Measurements from ENCODE around the gene TMOD4. TPM values are rescaled to one million over a fixed set of nuclear protein-coding genes. Genes with fewer than 3 reads are reported as not detected.

TMOD4 gene
- total RNA-seq, 2 experiments from 2014 or later, result 1.2 to 4.1 TPM

GRCh38 chr1:151145304-151146071 is 30.3 kb downstream of the TMOD4 start:
- no peak for DNase-seq
- no peaks in the 10 kb centered on the region for H3K9me3 Mint-ChIP-seq
- ATAC-seq (ENCODE audit: low read depth), result no peak
- peaks cover 11% of the 10 kb centered on the region for H3K4me1 Mint-ChIP-seq
- peaks cover 20% of the 10 kb centered on the region for H3K27me3 Mint-ChIP-seq
- H3K4me3 Mint-ChIP-seq, result peak overlapping the region; percentile 92
- no peaks in the 10 kb centered on the region for H3K36me3 Mint-ChIP-seq
- POLR2A ChIA-PET, result interaction anchor here (0.6 to 1.2 kb wide), 4 partner anchors 8 to 123 kb away, joined by 3 to 5 read pairs (median 4); partner anchors contain the start of gene VPS72
- no peak overlapping the region for H3K27ac Mint-ChIP-seq

DNA sequence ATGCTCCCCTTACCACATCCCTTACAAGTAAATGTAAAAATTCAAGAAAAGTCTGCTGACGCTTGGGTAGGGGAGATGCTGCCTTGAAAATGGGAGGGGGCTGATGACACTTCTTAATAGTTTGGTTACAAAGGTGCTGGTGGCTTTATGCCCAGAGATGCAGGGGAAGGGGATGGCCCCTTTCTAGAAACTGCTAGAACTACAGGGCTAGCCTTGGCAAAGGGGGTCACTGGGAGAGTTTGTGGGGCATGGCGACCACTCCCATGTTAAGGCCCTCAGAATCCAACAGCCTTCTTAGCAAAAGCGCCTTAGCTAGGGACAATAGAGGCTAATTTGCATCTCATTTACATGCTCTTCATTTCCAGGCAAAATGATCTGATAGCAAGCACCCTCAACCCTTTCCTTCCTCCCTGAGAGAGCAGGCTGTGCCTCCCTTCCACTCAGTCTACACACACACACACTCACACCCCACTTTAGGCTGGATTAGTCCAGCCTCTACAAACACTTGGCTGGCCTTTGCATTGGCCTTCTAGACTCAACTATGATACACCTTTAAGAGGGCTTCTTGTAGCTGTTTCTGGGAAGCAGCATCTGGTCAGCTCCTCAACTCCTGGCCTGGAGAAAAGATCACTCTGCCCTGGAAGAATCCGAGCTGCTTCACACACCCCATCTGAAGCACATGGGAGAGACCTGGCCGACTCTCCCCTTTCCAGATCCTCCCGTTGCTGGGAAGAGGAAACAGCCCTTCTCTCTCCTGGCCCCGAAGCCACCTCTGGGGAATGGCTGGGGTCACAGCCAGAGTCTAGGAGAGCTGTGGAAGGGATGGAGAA is 31.1 kb downstream of the TMOD4 start:
- Mint-ChIP-seq H3K27me3 (peaks cover 20% of the 10 kb centered on the region), H3K27ac (no peak overlapping the region), H3K4me1 (peaks cover 11% of the 10 kb centered on the region), H3K36me3 (no peaks in the 10 kb centered on the region), H3K4me3 (no peak overlapping the region), H3K9me3 (no peaks in the 10 kb centered on the region)
- DNase-seq (no peak), ATAC-seq (ENCODE audit: low read depth) (no peak)
- POLR2A ChIA-PET, result interaction anchor here (0.6 to 1.0 kb wide), 3 partner anchors 8 to 123 kb away, joined by 3 to 5 read pairs (median 4); partner anchors contain the start of gene VPS72

DNA sequence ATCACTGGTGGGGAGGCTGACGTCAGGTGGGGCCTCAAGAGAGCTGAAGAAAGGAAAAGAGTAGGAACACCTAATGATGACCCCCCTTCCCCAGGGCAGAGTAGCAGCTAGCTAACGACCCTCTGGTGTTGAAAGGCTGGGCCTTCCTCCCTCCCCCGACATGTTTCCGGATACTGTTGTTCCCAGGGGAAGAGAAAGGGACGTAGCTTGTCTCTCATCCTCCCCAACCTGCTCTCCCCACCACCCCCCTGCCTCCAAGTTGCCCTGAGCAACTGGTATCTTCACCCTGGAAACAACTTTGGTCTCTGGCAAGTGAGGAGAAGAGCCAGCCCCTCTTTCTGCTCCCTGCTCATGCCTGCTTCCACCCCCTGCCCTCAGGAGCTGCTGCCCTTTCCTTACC is 31.8 kb downstream of the TMOD4 start:
- Mint-ChIP-seq H3K27me3 (peaks cover 20% of the 10 kb centered on the region), H3K9me3 (no peaks in the 10 kb centered on the region), H3K27ac (no peak overlapping the region), H3K36me3 (no peaks in the 10 kb centered on the region), H3K4me3 (no peak overlapping the region), H3K4me1 (peaks cover 11% of the 10 kb centered on the region)
- DNase-seq (no peak), ATAC-seq (ENCODE audit: low read depth) (no peak)
- POLR2A ChIA-PET, result no interaction called here

DNA sequence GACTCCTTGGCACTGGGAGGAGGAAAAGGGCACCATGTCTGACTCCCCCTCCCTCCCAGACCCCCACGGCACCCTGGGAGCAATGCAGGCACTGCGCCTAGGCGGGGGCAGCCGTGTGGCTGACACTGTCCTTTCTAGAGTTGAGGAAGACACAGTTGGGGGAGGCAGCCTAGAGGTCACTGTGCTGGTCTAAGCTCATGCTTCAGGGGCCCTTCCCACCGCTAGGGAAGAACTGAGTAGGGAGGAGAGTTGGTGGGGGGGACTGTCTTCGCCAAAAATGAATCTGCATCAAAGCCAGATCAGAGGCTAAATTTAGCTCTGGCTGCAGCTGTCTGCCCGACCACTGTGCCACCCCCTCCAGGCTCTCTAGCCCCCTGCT is 32.7 kb downstream of the TMOD4 start:
- DNase-seq, result no peak
- Mint-ChIP-seq H3K4me3 (no peak overlapping the region), H3K36me3 (no peaks in the 10 kb centered on the region), H3K27me3 (peaks cover 20% of the 10 kb centered on the region), H3K4me1 (peaks cover 11% of the 10 kb centered on the region), H3K9me3 (no peaks in the 10 kb centered on the region), H3K27ac (no peak overlapping the region)
- POLR2A ChIA-PET, result interaction anchor here (0.7 to 1.3 kb wide), 2 partner anchors 14 to 69 kb away, joined by 4 to 5 read pairs; partner anchors contain the start of gene TNFAIP8L2
- ATAC-seq (ENCODE audit: low read depth), result no peak

- no peak for DNase-seq
Observed at GRCh38 chr1:151142411-151143056, 33.2 kb downstream of the TMOD4 start.

GRCh38 chr1:151137789-151138188 is 38.0 kb downstream of the TMOD4 start:
- Mint-ChIP-seq H3K9me3 (no peaks in the 10 kb centered on the region), H3K4me1 (peaks cover 3% of the 10 kb centered on the region), H3K27me3 (no peaks in the 10 kb centered on the region), H3K36me3 (no peaks in the 10 kb centered on the region), H3K4me3 (no peak overlapping the region), H3K27ac (no peak overlapping the region)
- ATAC-seq (ENCODE audit: low read depth) (no peak), DNase-seq (no peak)
- POLR2A ChIA-PET, result no interaction called here

More at GRCh38 chr1:151142411-151143056, 33.2 kb downstream of the TMOD4 start:
- Mint-ChIP-seq H3K27me3 (peaks cover 18% of the 10 kb centered on the region), H3K36me3 (no peaks in the 10 kb centered on the region), H3K4me1 (peaks cover 8% of the 10 kb centered on the region), H3K27ac (no peak overlapping the region), H3K4me3 (no peak overlapping the region), H3K9me3 (no peaks in the 10 kb centered on the region)
- POLR2A ChIA-PET, result interaction anchor here (1.3 kb wide), 1 partner anchor 14 kb away, joined by 5 read pairs; the partner anchor contains the start of gene TNFAIP8L2
- ATAC-seq (ENCODE audit: low read depth), result no peak

GRCh38 chr1:151135433-151136385 is 40.1 kb downstream of the TMOD4 start:
- Mint-ChIP-seq H3K27me3 (no peaks in the 10 kb centered on the region), H3K4me3 (no peak overlapping the region), H3K27ac (peak overlapping the region; percentile 35), H3K4me1 (peaks cover 8% of the 10 kb centered on the region), H3K9me3 (no peaks in the 10 kb centered on the region), H3K36me3 (no peaks in the 10 kb centered on the region)
- DNase-seq (no peak), ATAC-seq (ENCODE audit: low read depth) (no peak)
- POLR2A ChIA-PET, result interaction anchor here (1.0 kb wide), 1 partner anchor 76 kb away, joined by 3 read pairs; the partner anchor contains the start of gene CDC42SE1

DNA sequence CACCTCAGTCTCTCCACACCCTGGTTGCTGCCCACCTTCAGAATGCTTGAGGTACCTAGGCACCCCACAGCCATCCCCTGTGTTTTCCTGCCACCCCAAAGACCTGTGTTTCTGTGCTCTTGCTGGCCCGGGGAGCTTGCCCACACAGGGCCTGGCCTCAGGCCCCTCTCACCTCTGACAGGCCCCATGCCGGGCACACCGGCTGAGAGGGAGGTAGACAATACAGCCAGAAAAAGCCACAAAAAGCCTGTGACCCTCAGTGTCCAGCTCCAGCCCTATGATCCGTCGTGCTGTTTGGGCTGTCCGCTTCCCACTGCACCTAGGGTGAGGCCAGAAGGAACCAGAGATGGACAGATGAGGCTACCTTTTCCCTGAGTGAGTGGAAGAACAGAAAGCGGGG is 40.8 kb downstream of the TMOD4 start:
- peaks cover 8% of the 10 kb centered on the region for H3K4me1 Mint-ChIP-seq
- no peak overlapping the region for H3K4me3 Mint-ChIP-seq
- POLR2A ChIA-PET, result interaction anchor here (1.0 kb wide), 1 partner anchor 76 kb away, joined by 3 read pairs; the partner anchor contains the start of gene CDC42SE1
- H3K27me3 Mint-ChIP-seq, result no peaks in the 10 kb centered on the region
- H3K27ac Mint-ChIP-seq, result no peak overlapping the region
- no peaks in the 10 kb centered on the region for H3K9me3 Mint-ChIP-seq
- H3K36me3 Mint-ChIP-seq, result no peaks in the 10 kb centered on the region
- DNase-seq, result no peak
- no peak for ATAC-seq (ENCODE audit: low read depth)

GRCh38 chr1:151134396-151134795 is 41.4 kb downstream of the TMOD4 start:
- no peaks in the 10 kb centered on the region for H3K9me3 Mint-ChIP-seq
- no peak overlapping the region for H3K4me3 Mint-ChIP-seq
- H3K4me1 Mint-ChIP-seq, result peaks cover 8% of the 10 kb centered on the region
- POLR2A ChIA-PET, result no interaction called here
- no peaks in the 10 kb centered on the region for H3K27me3 Mint-ChIP-seq
- H3K36me3 Mint-ChIP-seq, result no peaks in the 10 kb centered on the region
- DNase-seq, result no peak
- no peak for ATAC-seq (ENCODE audit: low read depth)
- H3K27ac Mint-ChIP-seq, result no peak overlapping the region

GRCh38 chr1:151133018-151133806 is 42.6 kb downstream of the TMOD4 start:
- POLR2A ChIA-PET, result no interaction called here
- H3K36me3 Mint-ChIP-seq, result no peaks in the 10 kb centered on the region
- no peak overlapping the region for H3K27ac Mint-ChIP-seq
- ATAC-seq (ENCODE audit: low read depth) (no peak), DNase-seq (no peak)
- peaks cover 8% of the 10 kb centered on the region for H3K4me1 Mint-ChIP-seq
- H3K27me3 Mint-ChIP-seq, result no peaks in the 10 kb centered on the region
- no peaks in the 10 kb centered on the region for H3K9me3 Mint-ChIP-seq
- no peak overlapping the region for H3K4me3 Mint-ChIP-seq

DNA sequence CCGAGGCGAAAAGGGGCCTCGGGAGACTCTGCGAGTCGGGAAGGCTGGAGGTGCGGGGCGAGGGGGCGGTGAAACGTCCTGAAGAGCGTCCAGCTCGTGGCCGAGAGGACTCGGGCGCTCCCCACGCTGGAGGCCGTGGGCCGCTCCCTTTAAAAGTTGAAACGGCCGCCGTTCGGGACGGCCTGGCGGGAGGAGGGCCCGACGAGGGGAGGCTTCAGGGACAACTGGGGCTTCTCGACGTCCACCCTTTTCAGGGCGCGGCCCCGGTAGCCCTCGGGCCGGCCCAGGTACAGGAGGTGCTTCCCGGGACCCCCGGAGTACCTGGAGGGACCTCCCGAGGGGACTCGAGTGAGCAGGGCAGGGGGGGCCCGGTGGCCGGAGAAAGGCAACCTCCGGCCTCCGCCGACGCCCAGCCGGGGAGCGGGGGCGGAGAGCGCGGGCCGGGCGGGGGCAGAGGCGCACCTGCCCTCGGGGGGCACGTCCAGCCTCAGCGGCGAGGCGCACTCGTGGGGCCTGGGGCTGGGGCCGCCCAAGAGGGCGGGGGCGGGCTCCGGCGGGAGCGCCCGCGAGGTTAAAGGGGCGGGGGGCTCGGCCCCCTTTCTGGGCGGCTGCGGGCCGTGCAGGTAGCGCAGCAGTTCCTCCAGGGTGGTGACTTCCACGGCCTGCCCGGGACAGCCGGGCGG is 43.3 kb downstream of the TMOD4 start:
- peaks cover 8% of the 10 kb centered on the region for H3K4me1 Mint-ChIP-seq
- H3K36me3 Mint-ChIP-seq, result no peaks in the 10 kb centered on the region
- POLR2A ChIA-PET, result no interaction called here
- no peaks in the 10 kb centered on the region for H3K9me3 Mint-ChIP-seq
- H3K27me3 Mint-ChIP-seq, result no peaks in the 10 kb centered on the region
- ATAC-seq (ENCODE audit: low read depth) (no peak), DNase-seq (no peak)
- H3K27ac Mint-ChIP-seq, result no peak overlapping the region
- H3K4me3 Mint-ChIP-seq, result peak overlapping the region; percentile 72
